Neural cell (in vitro differentiated cells): ENCODE measurements around the gene ZC3H12C. TPM values are rescaled to one million over a fixed set of nuclear protein-coding genes. Genes with fewer than 3 reads are reported as not detected.

Experiments used
- H2AFZ ChIP-seq: fragments of 200-600, 300-800 bp; sonication (generic), shearing (Covaris generic); 2 replicates; pipeline ENCODE4 v1.6.0; 2014; ENCODE audit warnings: low read depth, mild to moderate bottlenecking, antibody characterized with exemption, low read length, moderate library complexity
- H3F3A ChIP-seq: fragments of 200-600 bp; shearing (Covaris generic); 2 replicates; pipeline ENCODE4 v1.6.1; 2016; ENCODE audit warnings: mild to moderate bottlenecking, moderate library complexity, mixed read lengths, antibody characterized with exemption, low read length; ENCODE audit not compliant: insufficient read depth, poor library complexity, severe bottlenecking
- H3K27ac ChIP-seq: fragments of 200-600, 300-800 bp; sonication (generic), shearing (Covaris generic); 2 replicates; pipeline ENCODE4 v1.5.1; 2014; ENCODE audit warnings: mild to moderate bottlenecking, low read length, moderate library complexity
- H3K27me3 ChIP-seq: fragments of 300-800, 200-600 bp; sonication (generic), shearing (Covaris generic); 2 replicates; pipeline ENCODE4 v1.6.0; 2014; ENCODE audit warnings: mild to moderate bottlenecking, low read depth, low read length, moderate library complexity; ENCODE audit not compliant: insufficient read depth
- H3K36me3 ChIP-seq: fragments of 300-800, 200-600 bp; sonication (generic), shearing (Covaris generic); 2 replicates; pipeline ENCODE4 v1.5.1; 2014; ENCODE audit warnings: mild to moderate bottlenecking, antibody characterized with exemption, low read length, moderate library complexity; ENCODE audit not compliant: insufficient read depth
- H3K4me2 ChIP-seq: fragments of 300-800, 200-600 bp; sonication (generic), shearing (Covaris generic); 2 replicates; pipeline ENCODE4 v1.6.0; 2014; ENCODE audit warnings: mild to moderate bottlenecking, low read length
- H3K4me3 ChIP-seq: fragments of 300-800, 200-600 bp; sonication (generic), shearing (Covaris generic); 2 replicates; pipeline ENCODE4 v1.5.1; 2014; ENCODE audit warnings: mild to moderate bottlenecking, low read length, moderate library complexity
- H3K79me2 ChIP-seq: fragments of 200-600 bp; shearing (Covaris generic); replicated peaks from 2 replicates; pipeline ENCODE4 v1.6.0; 2014; ENCODE audit warnings: mild to moderate bottlenecking, low read length, moderate library complexity; ENCODE audit not compliant: insufficient read depth
- H3K9ac ChIP-seq: fragments of 300-800, 200-600 bp; sonication (generic), shearing (Covaris generic); 2 replicates; pipeline ENCODE4 v1.6.1; 2016; ENCODE audit warnings: mild to moderate bottlenecking, low read length, mixed read lengths
- H3K9me2 ChIP-seq: fragments of 200-600 bp; shearing (Covaris generic); 2 replicates; pipeline ENCODE4 v1.6.1; 2016; ENCODE audit warnings: mild to moderate bottlenecking, low read length, mixed read lengths; ENCODE audit not compliant: insufficient read depth
- H3K9me3 ChIP-seq: fragments of 200-600, 300-800 bp; sonication (generic), shearing (Covaris generic); 2 replicates; pipeline ENCODE4 v1.6.1; 2016; ENCODE audit warnings: mild to moderate bottlenecking, mixed run types, low read length, moderate library complexity, mixed read lengths
- H4K20me1 ChIP-seq: fragments of 200-600 bp; shearing (Covaris generic); 2 replicates; pipeline ENCODE4 v1.6.1; 2016; ENCODE audit warnings: mild to moderate bottlenecking, mixed run types; ENCODE audit not compliant: insufficient read depth
- EP300 ChIP-seq: fragments of 450-650 bp; conservative IDR thresholded peaks from 2 replicates; pipeline ENCODE4 v1.6.1; 2014; ENCODE audit warnings: antibody characterized with exemption, mild to moderate bottlenecking, moderate library complexity; ENCODE audit not compliant: poor library complexity, severe bottlenecking
- EZH2 ChIP-seq: fragments of 200-600, 300-800 bp; shearing (Covaris generic), sonication (generic); IDR thresholded peaks from 2 replicates; pipeline ENCODE4 v1.6.1; 2014; ENCODE audit warnings: antibody characterized with exemption, low read length, borderline replicate concordance, mild to moderate bottlenecking; ENCODE audit not compliant: insufficient read depth, poor library complexity, severe bottlenecking
- MXI1 ChIP-seq: fragments of 450-650 bp; conservative IDR thresholded peaks from 2 replicates; pipeline ENCODE4 v1.6.1; 2014; ENCODE audit warnings: antibody characterized with exemption, mild to moderate bottlenecking; ENCODE audit not compliant: poor library complexity, severe bottlenecking
- POLR2AphosphoS5 ChIP-seq: IDR thresholded peaks from 2 replicates; pipeline ENCODE4 v1.6.1; 2012
- RAD21 ChIP-seq: fragments of 450-650 bp; conservative IDR thresholded peaks from 2 replicates; pipeline ENCODE4 v1.6.1; 2014; ENCODE audit warnings: antibody characterized with exemption, mild to moderate bottlenecking, moderate library complexity
- REST ChIP-seq: IDR thresholded peaks from 2 replicates; pipeline ENCODE4 v1.6.1; 2012; ENCODE audit warnings: borderline replicate concordance
- SMC3 ChIP-seq: fragments of 450-650 bp; conservative IDR thresholded peaks from 2 replicates; pipeline ENCODE4 v1.6.1; 2014; ENCODE audit warnings: antibody characterized with exemption, mild to moderate bottlenecking, moderate library complexity; ENCODE audit not compliant: poor library complexity
- TAF1 ChIP-seq: IDR thresholded peaks from 2 replicates; pipeline ENCODE4 v1.6.1; 2012; ENCODE audit warnings: low read depth
- polyA plus RNA-seq: library from polyadenylated mRNA; depleted of rRNA; stranded (reverse); fragments of >200 nt; gene quantifications from 2 replicates; pipeline ENCODE4 v1.2.3, GENCODE V29; 2014
- TF ChIP-seq, protein P1 (sequence below): fragments of 450-650 bp; IDR thresholded peaks from 2 replicates; pipeline ENCODE4 v1.5.1; 2014; ENCODE audit warnings: antibody characterized with exemption, mild to moderate bottlenecking, moderate library complexity; ENCODE audit not compliant: poor library complexity, severe bottlenecking

Gene ZC3H12C
- polyA plus RNA-seq, 1 donor from 2014 or later = 15.1 TPM

DNA sequence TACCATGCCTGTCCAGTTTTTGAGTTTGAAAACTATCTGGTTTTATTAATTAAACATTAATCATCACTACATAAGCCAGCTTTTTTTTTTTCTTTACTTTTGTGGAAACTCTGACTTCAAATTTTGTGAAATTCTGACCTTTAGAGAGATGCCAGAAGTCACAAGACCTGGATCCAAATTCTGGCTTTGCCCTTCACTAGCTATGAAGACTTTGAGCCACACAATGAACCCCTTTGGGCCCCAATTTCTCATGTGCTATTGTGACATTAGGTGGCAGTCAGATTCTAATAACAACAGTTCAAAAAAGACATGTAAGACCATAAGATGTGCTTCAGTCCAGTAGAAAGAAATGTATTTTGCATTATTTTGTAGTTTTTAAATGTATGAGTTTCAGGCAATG, 60.3 kb downstream of the ZC3H12C start:
- TF ChIP-seq EZH2 (no peak), MXI1 (no peak), SMC3 (no peak), EP300 (no peak), TAF1 (no peak), POLR2AphosphoS5 (no peak), REST (no peak), RAD21 (no peak)
- TF ChIP-seq, protein P1, sequence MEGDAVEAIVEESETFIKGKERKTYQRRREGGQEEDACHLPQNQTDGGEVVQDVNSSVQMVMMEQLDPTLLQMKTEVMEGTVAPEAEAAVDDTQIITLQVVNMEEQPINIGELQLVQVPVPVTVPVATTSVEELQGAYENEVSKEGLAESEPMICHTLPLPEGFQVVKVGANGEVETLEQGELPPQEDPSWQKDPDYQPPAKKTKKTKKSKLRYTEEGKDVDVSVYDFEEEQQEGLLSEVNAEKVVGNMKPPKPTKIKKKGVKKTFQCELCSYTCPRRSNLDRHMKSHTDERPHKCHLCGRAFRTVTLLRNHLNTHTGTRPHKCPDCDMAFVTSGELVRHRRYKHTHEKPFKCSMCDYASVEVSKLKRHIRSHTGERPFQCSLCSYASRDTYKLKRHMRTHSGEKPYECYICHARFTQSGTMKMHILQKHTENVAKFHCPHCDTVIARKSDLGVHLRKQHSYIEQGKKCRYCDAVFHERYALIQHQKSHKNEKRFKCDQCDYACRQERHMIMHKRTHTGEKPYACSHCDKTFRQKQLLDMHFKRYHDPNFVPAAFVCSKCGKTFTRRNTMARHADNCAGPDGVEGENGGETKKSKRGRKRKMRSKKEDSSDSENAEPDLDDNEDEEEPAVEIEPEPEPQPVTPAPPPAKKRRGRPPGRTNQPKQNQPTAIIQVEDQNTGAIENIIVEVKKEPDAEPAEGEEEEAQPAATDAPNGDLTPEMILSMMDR = no peak
- H3K4me2 ChIP-seq = no peak overlapping the region
- no peak overlapping the region for H3K27ac ChIP-seq
- no peaks in the 10 kb centered on the region for H3K9me2 ChIP-seq
- no peak overlapping the region for H2AFZ ChIP-seq
- H3K27me3 ChIP-seq = no peaks in the 10 kb centered on the region
- H3K4me3 ChIP-seq = no peak overlapping the region
- no peaks in the 10 kb centered on the region for H3K9me3 ChIP-seq
- no peaks in the 10 kb centered on the region for H3F3A ChIP-seq
- H3K79me2 ChIP-seq = peaks cover 53% of the 10 kb centered on the region
- H3K36me3 ChIP-seq = no peaks in the 10 kb centered on the region
- H3K9ac ChIP-seq = no peak overlapping the region
- no peaks in the 10 kb centered on the region for H4K20me1 ChIP-seq

DNA sequence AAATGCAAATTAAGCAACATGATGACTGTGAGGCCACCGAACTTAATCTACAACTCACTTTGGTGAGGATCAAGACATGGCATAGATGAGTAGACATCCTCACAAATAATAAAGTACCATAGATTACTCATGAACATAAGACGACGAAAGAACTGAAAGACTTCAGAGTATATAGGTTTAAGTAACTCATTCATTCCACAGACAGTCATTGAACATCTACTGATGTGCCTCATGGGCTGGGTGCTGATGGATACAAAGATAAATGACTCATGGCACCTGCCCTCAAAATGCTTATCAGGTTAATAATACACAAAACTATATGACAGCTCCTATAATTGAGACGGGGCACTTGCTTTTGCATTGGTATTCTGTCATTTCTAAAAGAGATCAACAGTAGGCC, 63.3 kb downstream of the ZC3H12C start:
- Histone ChIP-seq H3K9ac (no peak overlapping the region), H3K36me3 (peaks cover 7% of the 10 kb centered on the region), H4K20me1 (no peaks in the 10 kb centered on the region), H2AFZ (no peak overlapping the region), H3K27me3 (no peaks in the 10 kb centered on the region), H3K9me2 (no peaks in the 10 kb centered on the region), H3K4me2 (no peak overlapping the region), H3K4me3 (no peak overlapping the region), H3K79me2 (peaks cover 26% of the 10 kb centered on the region), H3K9me3 (no peaks in the 10 kb centered on the region), H3F3A (no peaks in the 10 kb centered on the region), H3K27ac (no peak overlapping the region)
- TF ChIP-seq, protein P1 = no peak
- no peak for TF ChIP-seq POLR2AphosphoS5
- TF ChIP-seq REST = no peak
- no peak for TF ChIP-seq EZH2
- TF ChIP-seq EP300 = no peak
- no peak for TF ChIP-seq RAD21
- TF ChIP-seq MXI1 = no peak
- TF ChIP-seq TAF1 = no peak
- no peak for TF ChIP-seq SMC3
